ENCODE data around the gene GIT1.

DNA sequence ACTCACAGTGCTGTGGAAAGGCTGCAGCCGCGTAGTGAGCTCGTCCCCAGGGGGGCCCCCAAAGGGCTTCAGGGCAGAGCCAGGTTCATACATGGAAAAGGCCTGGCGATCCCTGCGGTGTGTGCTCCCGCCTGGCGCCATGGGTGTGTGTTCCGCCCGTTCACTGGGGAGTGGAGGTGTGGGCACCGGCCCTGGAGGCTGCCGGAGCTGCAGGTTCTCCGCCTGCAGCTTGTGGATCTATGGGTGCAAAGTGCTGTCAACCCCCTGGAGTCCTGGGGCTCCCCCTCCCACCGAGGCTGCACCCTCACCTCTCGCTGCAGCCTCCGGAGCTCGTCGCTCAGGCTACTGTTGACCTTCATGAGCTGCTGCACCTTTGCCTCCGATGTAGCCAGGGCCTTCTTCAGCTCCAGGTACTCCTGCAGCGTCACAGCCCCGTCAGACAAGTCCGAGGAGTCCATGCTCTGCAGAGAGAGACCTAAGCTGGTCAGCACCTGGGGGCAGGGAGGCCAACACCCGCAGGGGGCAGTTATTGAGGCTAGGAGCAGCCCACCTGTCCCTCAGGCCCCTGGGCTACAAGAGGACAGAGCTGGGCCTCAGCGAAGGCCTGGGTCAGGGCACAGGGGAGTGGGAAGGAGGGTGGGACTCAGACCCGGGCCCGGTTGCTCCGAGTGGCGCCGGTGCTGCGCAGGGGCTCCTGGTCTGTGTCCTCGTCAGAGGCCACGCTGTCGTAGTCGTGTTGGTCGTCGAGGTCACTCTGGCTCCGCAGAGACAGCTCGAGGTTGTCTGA, 13.0 kb downstream of the GIT1 start:
- TF ChIP-seq, protein P1, sequence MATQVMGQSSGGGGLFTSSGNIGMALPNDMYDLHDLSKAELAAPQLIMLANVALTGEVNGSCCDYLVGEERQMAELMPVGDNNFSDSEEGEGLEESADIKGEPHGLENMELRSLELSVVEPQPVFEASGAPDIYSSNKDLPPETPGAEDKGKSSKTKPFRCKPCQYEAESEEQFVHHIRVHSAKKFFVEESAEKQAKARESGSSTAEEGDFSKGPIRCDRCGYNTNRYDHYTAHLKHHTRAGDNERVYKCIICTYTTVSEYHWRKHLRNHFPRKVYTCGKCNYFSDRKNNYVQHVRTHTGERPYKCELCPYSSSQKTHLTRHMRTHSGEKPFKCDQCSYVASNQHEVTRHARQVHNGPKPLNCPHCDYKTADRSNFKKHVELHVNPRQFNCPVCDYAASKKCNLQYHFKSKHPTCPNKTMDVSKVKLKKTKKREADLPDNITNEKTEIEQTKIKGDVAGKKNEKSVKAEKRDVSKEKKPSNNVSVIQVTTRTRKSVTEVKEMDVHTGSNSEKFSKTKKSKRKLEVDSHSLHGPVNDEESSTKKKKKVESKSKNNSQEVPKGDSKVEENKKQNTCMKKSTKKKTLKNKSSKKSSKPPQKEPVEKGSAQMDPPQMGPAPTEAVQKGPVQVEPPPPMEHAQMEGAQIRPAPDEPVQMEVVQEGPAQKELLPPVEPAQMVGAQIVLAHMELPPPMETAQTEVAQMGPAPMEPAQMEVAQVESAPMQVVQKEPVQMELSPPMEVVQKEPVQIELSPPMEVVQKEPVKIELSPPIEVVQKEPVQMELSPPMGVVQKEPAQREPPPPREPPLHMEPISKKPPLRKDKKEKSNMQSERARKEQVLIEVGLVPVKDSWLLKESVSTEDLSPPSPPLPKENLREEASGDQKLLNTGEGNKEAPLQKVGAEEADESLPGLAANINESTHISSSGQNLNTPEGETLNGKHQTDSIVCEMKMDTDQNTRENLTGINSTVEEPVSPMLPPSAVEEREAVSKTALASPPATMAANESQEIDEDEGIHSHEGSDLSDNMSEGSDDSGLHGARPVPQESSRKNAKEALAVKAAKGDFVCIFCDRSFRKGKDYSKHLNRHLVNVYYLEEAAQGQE (IDR thresholded peaks at IDR 0.05; ENCODE audit: insufficient read depth in 1 of 2, low read depth in 2 of 2, low read length in 2 of 2) = no peak
- TF ChIP-seq POLR2AphosphoS5 (IDR thresholded peaks at IDR 0.05; ENCODE audit: low read depth, low read length) = no peak
- no peak for TF ChIP-seq SIN3A (IDR thresholded peaks at IDR 0.05; ENCODE audit: borderline replicate concordance, insufficient read depth, low read length)

Data from PFSK-1 (cell line).